GM18951 (cell line): ENCODE measurements around the gene TFPI2.

Experiments
- POLR2A ChIP-seq: IDR thresholded peaks from 4 replicates; pipeline ENCODE4 v1.6.1; 2011; ENCODE audit warnings: mild to moderate bottlenecking; ENCODE audit not compliant: insufficient read length, insufficient read depth; ENCODE audit errors: extremely low read depth
- in situ Hi-C: fragments of 300-500 bp; cut with MboI; formaldehyde crosslinking; loops from one replicate; pipeline ENCODE4 v1.12.0; 2022; ENCODE audit warnings: low sequenced_read_pairs, mixed read lengths, inconsistent platforms; ENCODE audit not compliant: unreplicated experiment

The TFPI2 gene

DNA sequence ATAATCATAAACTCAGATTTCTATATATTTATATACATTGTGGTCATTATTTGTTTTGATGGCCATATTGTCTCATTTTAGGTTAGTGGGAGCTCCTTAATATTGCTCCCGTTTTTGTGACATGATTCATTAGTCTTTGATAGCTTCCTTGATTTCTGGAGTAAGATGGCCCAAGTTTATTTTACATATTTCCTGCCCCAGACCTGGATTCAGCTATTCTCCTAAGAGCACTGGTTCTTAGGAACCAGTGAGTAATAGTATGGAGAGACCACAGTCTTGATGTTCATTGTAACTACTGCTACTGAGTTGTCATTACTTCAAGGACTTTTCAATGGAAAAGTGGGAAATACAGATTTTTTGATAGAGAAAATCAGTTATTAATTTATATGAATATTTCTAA lies 6.0 kb downstream of the TFPI2 start:
- no peak for TF ChIP-seq POLR2A
- in situ Hi-C loops, result no loop called here

DNA sequence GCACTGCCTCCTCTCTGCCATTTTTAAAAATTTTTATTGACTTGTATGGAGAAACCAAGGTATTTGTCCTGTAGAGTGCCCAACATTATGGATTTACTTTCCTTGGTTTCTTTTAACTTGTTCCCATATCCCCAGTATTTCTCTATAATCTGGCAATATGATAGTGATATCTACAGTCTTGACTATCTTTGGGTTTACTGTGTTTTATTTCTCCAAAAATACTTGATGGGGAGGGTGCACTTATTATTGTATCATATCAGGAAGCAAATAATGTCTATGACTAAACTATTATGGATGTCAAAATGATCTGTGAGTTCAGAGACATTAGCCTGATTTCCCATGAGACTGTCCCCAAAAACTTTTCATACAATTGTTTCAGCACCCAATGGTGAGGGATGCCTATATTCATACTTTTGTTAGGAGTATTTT lies 6.6 kb downstream of the TFPI2 start:
- TF ChIP-seq POLR2A, result no peak
- in situ Hi-C loops, result no loop called here

DNA sequence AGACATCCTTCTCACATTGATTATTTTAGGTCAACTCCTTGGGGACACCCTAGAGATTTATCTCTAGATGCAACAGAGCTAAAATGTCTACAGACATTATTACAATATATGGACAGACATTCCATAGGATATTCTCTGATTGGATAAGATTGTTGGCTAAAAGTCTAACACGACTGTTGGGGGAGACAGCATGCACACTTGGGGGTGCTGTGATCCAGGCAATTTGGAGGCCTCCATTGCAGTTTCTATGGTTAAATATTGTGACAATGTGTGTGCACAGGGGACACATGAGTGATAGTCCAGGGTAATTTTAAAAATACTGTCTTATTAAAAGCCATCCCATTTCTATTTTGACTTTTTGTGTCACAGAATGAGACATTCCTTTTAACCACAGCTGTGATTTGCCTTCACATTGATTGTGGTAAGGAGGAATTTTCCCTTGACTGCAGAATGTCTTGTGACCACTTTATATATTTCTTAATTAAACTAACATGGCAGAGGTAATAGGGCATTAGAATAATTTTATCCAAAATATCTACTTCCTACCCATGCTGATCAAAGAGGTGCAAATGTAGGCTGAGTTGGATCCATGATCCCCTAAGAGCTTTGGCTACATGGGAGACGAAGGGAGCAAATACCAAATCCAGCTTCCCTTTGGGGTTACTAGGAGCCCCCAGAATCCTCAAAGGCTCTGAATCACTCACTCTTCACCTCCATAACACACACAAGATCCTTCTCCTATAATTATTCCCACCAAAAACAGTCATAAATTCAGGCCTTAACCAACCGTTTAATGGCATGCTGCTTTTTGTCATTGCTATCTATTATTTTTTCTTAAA lies 7.3 kb downstream of the TFPI2 start:
- in situ Hi-C loops, result no loop called here
- no peak for TF ChIP-seq POLR2A

DNA sequence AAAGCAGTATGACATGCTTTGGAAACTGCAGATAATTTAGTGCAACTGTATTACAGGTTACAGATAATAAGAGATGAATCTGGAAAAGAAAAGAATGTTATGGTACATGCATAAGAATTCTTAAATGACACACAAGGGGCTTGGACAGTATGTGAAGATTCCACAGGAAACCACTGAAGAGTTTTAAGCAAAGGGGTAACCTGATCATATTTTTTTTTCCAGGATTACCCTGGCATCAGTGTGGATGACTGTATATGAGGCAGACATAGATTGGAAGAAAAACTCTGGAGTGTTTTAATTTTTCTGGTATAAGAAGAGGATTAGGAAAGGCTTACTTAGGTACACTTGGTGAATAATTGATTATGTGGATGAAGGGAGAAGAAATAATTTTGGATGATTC lies 8.1 kb downstream of the TFPI2 start:
- in situ Hi-C loops, result no loop called here
- TF ChIP-seq POLR2A, result no peak

DNA sequence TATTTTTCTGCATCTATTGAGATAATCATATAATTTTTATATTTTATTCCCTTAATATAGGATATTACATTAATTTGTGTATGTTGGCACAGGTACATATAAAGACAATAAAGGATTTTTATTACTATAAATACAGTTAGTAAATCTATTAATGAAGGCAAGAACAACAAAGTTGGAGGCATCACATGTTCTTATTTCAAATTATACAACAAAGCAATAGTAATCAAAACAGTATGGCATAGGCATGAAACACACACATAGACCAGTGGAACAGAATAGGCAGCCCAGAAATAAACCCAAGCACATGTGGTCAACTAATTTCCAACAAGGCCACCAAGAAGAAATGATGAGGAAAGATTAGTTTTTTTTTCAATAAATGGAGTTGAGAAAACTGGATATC lies 11.2 kb downstream of the TFPI2 start:
- TF ChIP-seq POLR2A, result no peak
- in situ Hi-C loops, result no loop called here

DNA sequence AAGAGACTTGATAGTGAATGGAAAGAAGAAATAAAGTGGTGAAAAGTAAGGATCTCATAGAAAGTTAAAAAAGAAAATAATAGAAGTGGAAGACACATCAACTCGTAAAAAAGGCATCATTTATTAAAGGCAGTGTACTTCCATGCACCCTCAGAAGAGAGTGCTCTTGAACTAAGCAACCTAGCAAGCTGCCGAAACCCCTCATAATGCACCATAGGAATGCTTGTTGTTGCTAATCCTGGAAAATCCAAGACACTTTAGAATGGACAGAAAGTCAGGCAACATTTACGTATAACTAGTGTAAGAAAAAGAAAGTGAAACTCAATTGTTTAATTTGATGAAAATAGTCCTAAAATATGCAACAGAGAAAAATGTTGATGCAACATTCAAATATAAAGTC lies 12.8 kb downstream of the TFPI2 start:
- in situ Hi-C loops, result no loop called here
- TF ChIP-seq POLR2A, result no peak

DNA sequence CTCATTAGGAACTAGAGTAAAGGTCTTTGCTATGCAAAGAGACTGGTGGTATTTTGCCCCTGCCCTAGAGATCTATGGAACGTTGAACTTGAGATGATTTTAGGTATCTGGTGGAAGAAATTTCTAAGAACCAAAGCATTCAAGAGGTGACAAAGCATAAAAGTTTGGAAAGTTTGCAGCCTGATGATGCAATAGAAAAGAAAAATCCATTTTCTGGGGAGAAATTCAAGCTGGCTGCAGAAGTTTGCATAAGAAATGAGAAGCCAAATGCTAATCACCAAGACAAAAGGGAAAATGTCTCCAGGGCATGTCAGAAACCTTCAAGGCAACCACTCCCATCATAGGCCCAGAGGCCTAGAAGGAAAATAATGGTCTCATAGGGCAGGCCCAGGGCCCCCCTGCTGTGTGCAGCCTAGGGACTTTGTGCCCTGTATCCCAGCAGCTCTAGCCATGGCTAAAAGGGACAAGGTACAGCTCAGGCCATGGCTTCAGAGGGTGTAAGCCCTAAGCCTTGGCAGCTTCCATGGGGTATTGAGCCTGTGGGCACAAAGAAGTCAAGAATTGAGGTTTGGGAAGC lies 16.5 kb downstream of the TFPI2 start:
- in situ Hi-C loops, result no loop called here
- no peak for TF ChIP-seq POLR2A

DNA sequence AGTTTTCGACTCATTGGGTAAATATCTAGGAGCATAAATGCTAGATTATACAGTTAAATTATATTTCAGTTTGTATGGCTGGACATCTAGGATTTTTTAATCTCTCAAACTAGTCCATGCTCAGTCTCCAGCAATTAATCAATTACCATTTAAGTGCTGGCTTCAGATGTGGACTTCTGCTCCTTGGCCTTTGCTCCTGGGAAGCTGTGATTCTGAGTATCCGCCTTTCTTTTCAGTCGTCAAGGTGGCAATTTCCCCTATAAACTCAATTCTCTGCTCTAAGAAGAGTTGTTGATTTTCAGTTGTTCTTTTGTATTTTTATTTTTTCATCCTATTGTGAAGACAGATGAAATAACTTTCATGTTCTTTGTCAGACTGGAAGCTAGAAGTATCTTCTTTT lies 23.7 kb downstream of the TFPI2 start:
- in situ Hi-C loops, result no loop called here
- no peak for TF ChIP-seq POLR2A

DNA sequence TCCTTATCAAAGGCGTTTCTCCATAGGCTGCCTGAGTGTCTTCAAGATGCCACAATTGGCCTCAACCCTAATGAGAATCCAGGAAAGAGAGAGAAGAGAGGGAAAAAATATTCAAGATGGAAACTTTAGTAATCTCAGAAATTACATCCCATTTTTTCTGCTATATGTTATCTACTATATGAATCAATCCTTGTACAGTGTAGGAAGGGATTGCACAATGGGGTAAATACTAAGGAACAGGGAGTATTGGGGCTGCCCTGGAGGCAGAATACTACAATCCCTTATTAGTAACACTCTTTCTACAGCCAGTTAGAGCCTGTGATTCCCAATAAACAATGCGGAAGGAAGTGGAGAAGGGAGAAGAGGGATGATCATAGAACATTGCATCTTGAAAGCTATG lies 27.9 kb downstream of the TFPI2 start:
- in situ Hi-C loops, result no loop called here
- no peak for TF ChIP-seq POLR2A

DNA sequence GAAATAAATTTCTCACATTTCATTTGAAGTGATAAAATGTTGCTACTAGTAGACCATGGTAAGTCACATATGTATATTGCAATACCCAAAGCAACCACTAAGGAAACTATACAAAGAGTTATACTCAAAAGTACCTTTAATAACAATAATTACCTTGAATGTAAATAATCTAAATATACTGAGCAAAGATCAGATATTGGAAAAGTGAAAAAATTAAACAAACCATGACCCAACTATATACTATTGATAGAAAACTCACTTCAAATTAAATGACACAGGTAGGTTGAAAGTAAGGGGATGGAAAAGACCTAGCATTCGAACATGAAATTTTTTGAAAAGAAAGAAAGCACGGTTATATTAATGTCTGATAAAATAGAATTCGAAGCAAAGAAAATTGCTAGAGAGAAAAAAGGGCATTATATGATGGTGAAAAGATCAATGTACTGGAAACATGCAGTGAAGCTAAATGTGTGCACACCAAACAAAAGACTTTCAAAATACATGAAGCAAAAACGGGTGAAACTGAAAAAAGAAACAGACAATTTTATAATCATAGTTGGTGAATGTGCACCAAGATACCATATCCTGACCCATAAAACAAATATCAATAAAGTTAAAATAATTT lies 29.1 kb downstream of the TFPI2 start:
- TF ChIP-seq POLR2A, result no peak
- in situ Hi-C loops, result no loop called here

DNA sequence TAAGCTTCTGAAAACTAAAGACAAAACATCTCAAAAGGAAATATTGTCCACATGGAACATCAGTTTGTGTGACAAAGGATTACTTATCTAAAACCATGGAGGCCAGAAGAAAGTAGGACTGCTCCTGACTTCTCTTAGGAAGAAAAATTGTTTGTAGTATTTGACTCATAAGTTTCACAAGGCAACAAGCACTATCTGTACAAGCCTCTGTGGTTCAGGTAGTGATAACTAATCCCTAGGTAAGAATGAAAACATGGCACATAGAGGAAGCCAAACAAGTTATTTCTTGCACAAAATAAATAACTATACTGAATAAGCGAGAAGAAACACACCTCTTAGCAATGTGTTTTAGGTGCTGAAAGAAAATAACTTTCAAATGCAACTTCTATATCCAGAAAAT lies 30.3 kb downstream of the TFPI2 start:
- in situ Hi-C loops, result no loop called here
- TF ChIP-seq POLR2A, result no peak

DNA sequence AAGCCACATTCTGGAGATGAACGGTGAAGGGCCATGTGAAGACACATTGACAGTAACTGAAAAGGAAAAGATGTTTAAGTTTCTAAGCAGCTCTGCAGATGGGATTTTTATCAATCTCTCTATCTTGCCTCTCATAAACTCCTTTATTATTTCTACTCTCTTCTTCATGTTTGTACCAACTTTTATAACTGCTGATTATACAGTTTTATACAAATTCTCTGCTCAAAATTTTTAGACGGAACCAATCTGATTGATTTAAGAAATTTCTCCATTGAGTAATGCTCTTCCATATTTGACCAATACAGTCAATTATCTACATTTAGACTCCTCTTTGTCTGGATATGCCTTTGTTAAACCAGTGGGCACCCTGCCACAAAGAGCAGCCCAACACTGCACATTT lies 31.7 kb downstream of the TFPI2 start:
- TF ChIP-seq POLR2A, result no peak
- in situ Hi-C loops, result no loop called here

DNA sequence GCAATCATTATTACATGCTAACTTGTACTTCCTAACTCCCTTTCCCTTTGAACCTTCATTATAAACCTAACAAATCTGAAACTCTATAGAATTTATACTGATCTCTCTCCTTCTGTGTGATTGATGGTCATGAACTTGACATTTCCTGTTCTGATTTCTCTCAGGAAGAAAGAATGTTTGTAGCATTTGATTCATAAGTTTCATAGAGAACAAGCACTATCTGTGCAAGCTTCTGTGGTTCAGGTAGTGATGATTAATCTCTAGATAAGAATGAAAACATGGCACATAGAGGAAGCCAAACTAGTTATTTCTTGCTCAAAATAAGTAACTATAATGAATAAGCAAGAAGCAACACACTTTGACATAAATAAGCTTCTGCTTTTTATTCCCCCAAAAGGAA lies 34.2 kb downstream of the TFPI2 start:
- no peak for TF ChIP-seq POLR2A
- in situ Hi-C loops, result no loop called here

DNA sequence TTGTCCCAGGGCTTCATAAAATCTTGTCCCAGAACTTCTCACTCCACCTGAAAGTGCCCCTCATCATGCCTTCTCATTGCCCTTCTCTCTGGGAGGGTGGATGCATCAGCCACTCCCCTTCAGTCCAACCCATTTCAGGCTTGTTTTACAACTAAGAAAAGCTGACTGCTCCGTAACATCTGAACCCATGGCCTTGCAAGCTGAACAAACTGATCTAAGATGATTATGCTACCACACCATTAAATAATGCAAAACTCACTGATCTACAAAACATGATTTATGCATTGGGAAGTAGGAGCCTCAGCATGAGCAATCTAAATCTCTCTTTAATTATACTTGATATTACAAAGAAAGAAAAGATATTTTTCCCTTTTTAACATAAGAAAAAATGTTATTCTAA lies 34.8 kb downstream of the TFPI2 start:
- in situ Hi-C loops, result no loop called here
- no peak for TF ChIP-seq POLR2A
